Measurements from ENCODE around the gene GIGYF2.

Gene GIGYF2

GRCh38 chr2:232884001-232884421, 186.9 kb downstream of the GIGYF2 start:
- no peak overlapping the region for H3K27ac ChIP-seq (ENCODE audit: low read length)
- no peaks in the 10 kb centered on the region for H3K79me2 ChIP-seq (ENCODE audit: low read length)
- TF ChIP-seq EZH2phosphoT487 (IDR thresholded peaks at IDR 0.05; ENCODE audit: low read depth) (no peak), CTCF (IDR thresholded peaks at IDR 0.05; ENCODE audit: low read depth, low read length) (no peak)
- no peaks in the 10 kb centered on the region for H3K9me3 ChIP-seq (ENCODE audit: insufficient read depth, low read length)
- no peak overlapping the region for H3K4me2 ChIP-seq (ENCODE audit: low read length)
- H3K4me3 ChIP-seq (ENCODE audit: low read length): no peak overlapping the region
- no peak overlapping the region for H2AFZ ChIP-seq (ENCODE audit: low read depth, low read length)
- no peaks in the 10 kb centered on the region for H3K27me3 ChIP-seq (ENCODE audit: low read depth, low read length)
- no peak overlapping the region for H3K9ac ChIP-seq (ENCODE audit: low read length)
- H3K4me1 ChIP-seq (ENCODE audit: low read length): peaks cover 12% of the 10 kb centered on the region
- H3K36me3 ChIP-seq (replicated peaks; ENCODE audit: low read depth, low read length): no peaks in the 10 kb centered on the region
- no peaks in the 10 kb centered on the region for H4K20me1 ChIP-seq (ENCODE audit: insufficient read depth, low read length)

GRCh38 chr2:232884549-232885263, 187.6 kb downstream of the GIGYF2 start:
- TF ChIP-seq EZH2phosphoT487 (IDR thresholded peaks at IDR 0.05; ENCODE audit: low read depth) (no peak), CTCF (IDR thresholded peaks at IDR 0.05; ENCODE audit: low read depth, low read length) (no peak)
- Histone ChIP-seq H3K9ac (ENCODE audit: low read length) (no peak overlapping the region), H3K4me3 (ENCODE audit: low read length) (no peak overlapping the region), H3K9me3 (ENCODE audit: insufficient read depth, low read length) (no peaks in the 10 kb centered on the region), H3K4me1 (ENCODE audit: low read length) (peaks cover 12% of the 10 kb centered on the region), H3K27ac (ENCODE audit: low read length) (no peak overlapping the region), H4K20me1 (ENCODE audit: insufficient read depth, low read length) (no peaks in the 10 kb centered on the region), H3K36me3 (replicated peaks; ENCODE audit: low read depth, low read length) (no peaks in the 10 kb centered on the region), H3K27me3 (ENCODE audit: low read depth, low read length) (no peaks in the 10 kb centered on the region), H3K4me2 (ENCODE audit: low read length) (no peak overlapping the region), H2AFZ (ENCODE audit: low read depth, low read length) (no peak overlapping the region), H3K79me2 (ENCODE audit: low read length) (no peaks in the 10 kb centered on the region)

GRCh38 chr2:232885264-232885961, 188.3 kb downstream of the GIGYF2 start:
- Histone ChIP-seq H3K4me1 (ENCODE audit: low read length) (peaks cover 10% of the 10 kb centered on the region), H3K9me3 (ENCODE audit: insufficient read depth, low read length) (no peaks in the 10 kb centered on the region), H3K4me2 (ENCODE audit: low read length) (no peak overlapping the region), H3K27me3 (ENCODE audit: low read depth, low read length) (no peaks in the 10 kb centered on the region), H2AFZ (ENCODE audit: low read depth, low read length) (no peak overlapping the region), H3K9ac (ENCODE audit: low read length) (no peak overlapping the region), H3K36me3 (replicated peaks; ENCODE audit: low read depth, low read length) (no peaks in the 10 kb centered on the region), H3K4me3 (ENCODE audit: low read length) (no peak overlapping the region), H3K27ac (ENCODE audit: low read length) (no peak overlapping the region), H4K20me1 (ENCODE audit: insufficient read depth, low read length) (no peaks in the 10 kb centered on the region), H3K79me2 (ENCODE audit: low read length) (no peaks in the 10 kb centered on the region)
- TF ChIP-seq CTCF (IDR thresholded peaks at IDR 0.05; ENCODE audit: low read depth, low read length): no peak
- TF ChIP-seq EZH2phosphoT487 (IDR thresholded peaks at IDR 0.05; ENCODE audit: low read depth): no peak

- Histone ChIP-seq H3K4me3 (ENCODE audit: low read length) (no peak overlapping the region), H3K9me3 (ENCODE audit: insufficient read depth, low read length) (no peaks in the 10 kb centered on the region), H2AFZ (ENCODE audit: low read depth, low read length) (no peak overlapping the region), H3K27ac (ENCODE audit: low read length) (no peak overlapping the region), H3K4me2 (ENCODE audit: low read length) (no peak overlapping the region), H3K36me3 (replicated peaks; ENCODE audit: low read depth, low read length) (no peaks in the 10 kb centered on the region), H3K9ac (ENCODE audit: low read length) (no peak overlapping the region), H3K4me1 (ENCODE audit: low read length) (peaks cover 2% of the 10 kb centered on the region), H3K27me3 (ENCODE audit: low read depth, low read length) (no peaks in the 10 kb centered on the region), H3K79me2 (ENCODE audit: low read length) (no peaks in the 10 kb centered on the region), H4K20me1 (ENCODE audit: insufficient read depth, low read length) (no peaks in the 10 kb centered on the region)
- no peak for TF ChIP-seq CTCF (IDR thresholded peaks at IDR 0.05; ENCODE audit: low read depth, low read length)
Observed at GRCh38 chr2:232886176-232886575, 189.0 kb downstream of the GIGYF2 start.

Data from OCI-LY3 (cell line).